GM10248 (cell line): ENCODE results near the gene NEK6.
A peak's percentile ranks its signal among the peaks of the same experiment; 100 is the strongest.
"Not testable (repeated sequence)": the region's sequence is repeated elsewhere in the genome, so short reads cannot be mapped to it uniquely, and the experiment has no call there.

Experiments
- CTCF ChIA-PET: fragments of 300-600 bp; sonication (Branson Sonifier 250); formaldehyde crosslinking; extraction: SDS; loops from one replicate; lab custom pipeline; 2021; ENCODE audit warnings: antibody characterized with exemption; lab: Yijun Ruan, JAX
- POLR2A ChIA-PET: fragments of 350-650 bp; sonication (Branson Sonifier 250); formaldehyde crosslinking; extraction: SDS; loops from one replicate; lab custom pipeline; 2020; ENCODE audit warnings: antibody characterized with exemption; lab: Yijun Ruan, JAX
- DNase-seq: peaks from one replicate; pipeline ENCODE4 v3.0.0; 2012; ENCODE audit errors: extremely low spot score
- TF ChIP-seq, protein P1 (sequence below): IDR thresholded peaks from 2 replicates; pipeline ENCODE4 v1.5.1; 2012; ENCODE audit warnings: mild to moderate bottlenecking, low read depth; ENCODE audit errors: extremely low read depth, missing control alignments, control extremely low read depth

Gene NEK6

DNA sequence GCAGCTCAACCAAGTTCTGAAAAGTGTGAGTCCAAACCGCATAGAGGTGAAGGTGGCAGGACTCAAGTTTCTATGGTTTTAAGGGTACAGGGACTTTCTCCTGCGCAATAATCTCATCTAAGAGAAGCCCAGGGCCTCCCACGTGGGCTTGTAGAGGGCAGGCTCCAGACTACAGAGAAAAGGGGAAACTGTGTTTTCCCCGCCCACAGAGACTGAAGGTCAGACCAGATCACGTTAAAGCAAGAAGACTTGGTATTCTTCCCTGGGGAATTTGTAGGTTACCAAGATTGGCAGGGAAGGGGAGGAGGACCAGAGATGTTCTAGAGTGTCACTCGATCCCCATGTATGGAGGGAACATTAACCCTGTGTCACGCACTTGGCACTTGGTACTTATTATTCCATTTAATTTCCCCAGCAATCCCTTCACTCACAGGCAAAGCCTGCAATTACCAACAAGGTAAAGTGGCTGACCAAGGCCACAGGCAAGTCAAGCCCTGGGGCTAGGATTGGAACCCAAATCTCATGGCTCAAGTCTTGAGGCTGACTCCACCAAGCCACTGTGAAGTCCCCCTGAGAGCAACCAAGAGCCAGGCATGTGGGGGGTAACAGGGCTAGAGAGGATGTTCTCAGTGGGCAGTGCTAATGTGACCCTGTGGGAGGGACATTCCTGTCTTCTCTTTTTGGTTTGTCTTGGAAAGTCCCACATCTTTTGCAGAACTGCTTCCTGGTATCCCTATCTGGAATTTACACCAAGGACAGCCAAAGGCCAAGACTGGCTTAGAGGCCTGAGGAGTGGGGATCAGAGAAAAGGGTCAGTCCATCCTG is 18.3 kb upstream of the NEK6 start:
- POLR2A ChIA-PET, result interaction anchor here (1.3 kb wide), 1 partner anchor 15 kb away, joined by 4 read pairs; no protein-coding TSS in a partner anchor
- TF ChIP-seq, protein P1, sequence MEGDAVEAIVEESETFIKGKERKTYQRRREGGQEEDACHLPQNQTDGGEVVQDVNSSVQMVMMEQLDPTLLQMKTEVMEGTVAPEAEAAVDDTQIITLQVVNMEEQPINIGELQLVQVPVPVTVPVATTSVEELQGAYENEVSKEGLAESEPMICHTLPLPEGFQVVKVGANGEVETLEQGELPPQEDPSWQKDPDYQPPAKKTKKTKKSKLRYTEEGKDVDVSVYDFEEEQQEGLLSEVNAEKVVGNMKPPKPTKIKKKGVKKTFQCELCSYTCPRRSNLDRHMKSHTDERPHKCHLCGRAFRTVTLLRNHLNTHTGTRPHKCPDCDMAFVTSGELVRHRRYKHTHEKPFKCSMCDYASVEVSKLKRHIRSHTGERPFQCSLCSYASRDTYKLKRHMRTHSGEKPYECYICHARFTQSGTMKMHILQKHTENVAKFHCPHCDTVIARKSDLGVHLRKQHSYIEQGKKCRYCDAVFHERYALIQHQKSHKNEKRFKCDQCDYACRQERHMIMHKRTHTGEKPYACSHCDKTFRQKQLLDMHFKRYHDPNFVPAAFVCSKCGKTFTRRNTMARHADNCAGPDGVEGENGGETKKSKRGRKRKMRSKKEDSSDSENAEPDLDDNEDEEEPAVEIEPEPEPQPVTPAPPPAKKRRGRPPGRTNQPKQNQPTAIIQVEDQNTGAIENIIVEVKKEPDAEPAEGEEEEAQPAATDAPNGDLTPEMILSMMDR, result no peak
- DNase-seq, result peak; percentile 73
- CTCF ChIA-PET, result interaction anchor here (1.4 kb wide), 1 partner anchor 22 kb away, joined by 4 read pairs; no protein-coding TSS in a partner anchor

DNA sequence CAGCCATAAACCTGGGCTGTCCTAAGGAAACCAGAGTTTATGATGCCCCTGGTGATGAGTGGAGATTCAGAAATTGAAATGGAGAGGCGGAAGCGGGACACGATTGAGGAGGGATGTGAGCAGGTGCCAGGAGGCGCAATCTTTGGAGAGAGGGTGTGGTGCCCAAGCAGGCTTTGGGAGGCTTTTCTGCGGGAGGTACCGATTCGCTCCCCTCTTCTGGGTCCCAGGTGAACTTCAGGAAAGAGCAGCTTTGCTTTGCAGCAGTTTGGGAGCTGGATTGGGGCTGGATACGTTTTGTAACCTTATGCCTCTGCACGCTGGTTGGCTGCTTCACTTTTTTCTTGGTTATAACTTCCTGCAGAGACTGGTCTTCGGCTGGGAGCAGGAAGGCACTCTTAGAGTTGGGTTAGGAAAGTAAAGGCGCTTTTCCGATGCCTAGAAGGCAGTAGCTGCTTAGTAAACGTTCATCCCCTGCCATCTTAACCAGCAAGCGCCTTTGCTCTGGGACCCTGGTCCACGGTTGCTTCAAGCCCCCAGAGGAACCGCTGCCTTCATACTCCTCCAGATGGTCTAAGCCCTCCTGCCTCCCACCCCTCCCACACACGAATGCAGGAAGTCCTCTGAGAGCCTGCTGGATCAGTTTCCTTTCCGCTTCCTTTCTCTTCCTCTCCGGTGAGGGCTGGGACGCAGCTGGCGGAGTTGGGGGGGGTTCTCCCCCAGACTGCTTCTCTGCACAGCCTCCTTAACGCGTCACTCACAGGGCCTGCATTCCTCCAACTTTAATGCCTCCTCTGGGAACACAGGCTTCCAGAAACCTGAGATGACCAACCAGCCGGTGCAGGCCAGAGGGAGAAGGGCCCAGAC is 15.2 kb upstream of the NEK6 start:
- POLR2A ChIA-PET, result no interaction called here
- DNase-seq, result no peak
- TF ChIP-seq, protein P1, result no peak
- CTCF ChIA-PET, result interaction anchor here (1.4 kb wide), 1 partner anchor 18 kb away, joined by 3 read pairs; no protein-coding TSS in a partner anchor

DNA sequence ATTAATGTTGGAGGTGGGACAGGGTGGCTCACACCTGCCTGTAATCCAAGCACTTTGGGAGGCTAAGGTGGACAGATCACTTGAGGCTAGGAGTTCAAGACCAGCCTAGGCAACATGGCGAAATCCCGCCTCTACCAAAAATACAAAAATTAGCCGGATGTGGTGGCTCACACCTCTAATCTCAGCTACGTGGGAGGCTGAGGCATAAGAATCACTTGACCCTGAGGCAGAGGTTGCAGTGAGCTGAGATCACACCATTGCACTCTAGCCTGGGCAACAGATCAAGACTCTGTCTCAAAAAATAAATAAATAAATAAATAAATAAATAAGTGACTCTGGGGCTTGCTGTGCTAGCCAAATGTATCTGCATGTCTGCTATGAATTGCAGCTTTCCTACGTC is 10.4 kb upstream of the NEK6 start:
- CTCF ChIA-PET, result interaction anchor here (1.1 to 1.2 kb wide), 3 partner anchors 100 to 121 kb away, joined by 3 read pairs; no protein-coding TSS in a partner anchor
- POLR2A ChIA-PET, DNase-seq: not testable (repeated sequence)

DNA sequence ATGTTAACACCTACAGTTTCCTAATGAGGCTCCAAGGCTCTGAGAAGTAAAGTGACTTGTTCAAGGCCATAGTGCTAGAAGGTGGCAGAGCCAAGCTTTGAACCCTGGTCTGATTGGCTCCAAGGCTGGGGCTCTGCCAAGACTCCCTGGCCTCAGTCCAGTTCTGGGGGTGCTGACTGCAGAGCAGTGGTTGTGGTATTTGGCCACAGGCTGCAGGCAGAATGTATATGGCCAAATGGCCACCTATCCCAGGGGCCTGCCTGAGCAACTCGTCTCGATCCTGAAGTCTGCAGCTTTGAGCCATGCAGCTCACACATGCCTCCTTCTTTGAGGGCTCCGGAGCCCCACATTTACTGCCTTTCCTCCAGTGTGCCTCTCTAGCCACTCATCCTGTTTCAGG is 9.7 kb upstream of the NEK6 start:
- CTCF ChIA-PET, result interaction anchor here (1.1 to 1.2 kb wide), 3 partner anchors 101 to 121 kb away, joined by 3 read pairs; no protein-coding TSS in a partner anchor
- POLR2A ChIA-PET, result interaction anchor here (0.6 kb wide), 1 partner anchor 172 kb away, joined by 3 read pairs; no protein-coding TSS in a partner anchor
- DNase-seq, result no peak
- TF ChIP-seq, protein P1, result no peak

DNA sequence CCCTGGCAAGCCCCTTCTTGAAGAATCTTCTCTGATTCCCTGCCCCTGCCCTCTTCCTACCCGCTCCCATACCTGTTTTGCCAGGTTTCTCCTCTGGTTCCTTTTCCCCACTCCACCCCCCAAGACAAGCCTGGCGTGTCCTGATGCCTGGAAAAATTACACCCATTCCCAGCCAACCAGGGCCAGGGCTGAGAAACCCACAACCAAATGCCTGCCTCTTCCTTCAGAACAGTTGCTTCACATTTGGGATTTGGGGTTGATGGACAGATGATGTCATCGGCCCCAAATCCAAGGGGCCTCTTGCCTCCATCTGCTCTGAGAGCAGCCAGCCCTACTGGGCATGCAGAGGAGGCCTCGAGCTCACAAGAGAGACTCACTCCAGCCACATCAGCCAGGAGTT is 8.8 kb upstream of the NEK6 start:
- DNase-seq, result no peak
- CTCF ChIA-PET, result interaction anchor here (1.2 kb wide), 1 partner anchor 16 kb away, joined by 3 read pairs; no protein-coding TSS in a partner anchor
- POLR2A ChIA-PET, result no interaction called here
- TF ChIP-seq, protein P1, result no peak

DNA sequence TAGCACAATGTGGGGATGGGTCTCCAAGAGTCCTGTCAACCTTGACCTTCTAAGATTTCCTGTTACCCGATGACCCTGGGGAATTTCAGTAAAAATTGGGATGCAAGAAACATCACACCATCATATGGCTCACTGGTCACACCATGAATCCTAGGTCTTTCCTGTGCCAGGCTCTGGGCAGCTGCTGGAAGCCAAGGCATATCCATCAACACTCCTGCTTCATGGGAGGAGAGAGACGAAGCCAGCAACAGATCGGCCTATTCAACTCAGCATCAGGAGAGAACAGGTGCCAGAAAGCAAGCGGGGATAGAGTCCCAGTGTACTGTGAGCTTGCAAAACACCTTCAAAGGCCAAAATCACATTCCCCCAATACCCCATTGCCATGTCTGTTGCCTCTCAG is 6.5 kb upstream of the NEK6 start:
- ChIA-PET CTCF (no interaction called here), POLR2A (no interaction called here)
- no peak for DNase-seq
- TF ChIP-seq, protein P1, result no peak
